ENCODE results near the gene ITGA3. TPM values are rescaled to one million over a fixed set of nuclear protein-coding genes. Genes with fewer than 3 reads are reported as not detected.

ITGA3 gene
- total RNA-seq, 2 experiments from 2014 or later = 6.9 to 14.0 TPM

DNA sequence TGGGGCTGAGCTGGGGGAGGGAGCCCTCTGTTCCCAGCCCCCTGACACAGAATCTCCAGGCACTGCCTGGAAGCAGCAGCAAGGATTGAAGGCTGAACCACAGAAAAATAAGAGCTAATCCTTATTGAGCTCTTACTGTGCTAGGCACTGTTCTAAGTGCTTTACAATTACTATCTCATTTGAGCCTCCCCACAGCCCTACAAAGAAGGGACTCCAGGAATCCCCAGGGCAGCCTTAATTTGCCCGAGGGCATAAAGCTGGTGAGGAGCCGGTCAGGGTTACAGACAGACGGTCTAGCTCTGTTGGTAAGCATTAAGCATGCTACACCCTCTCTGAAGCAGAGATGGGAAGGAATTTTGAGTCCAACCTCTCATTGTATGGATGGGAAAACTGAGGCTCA, 67.0 kb downstream of the ITGA3 start:
- DNase-seq (no peak), ATAC-seq (ENCODE audit: low read depth) (no peak)
- H3K27ac Mint-ChIP-seq = no peak overlapping the region
- H3K9me3 Mint-ChIP-seq = no peaks in the 10 kb centered on the region
- no peak overlapping the region for H3K4me3 Mint-ChIP-seq
- POLR2A ChIA-PET = no interaction called here
- peaks cover 7% of the 10 kb centered on the region for H3K4me1 Mint-ChIP-seq
- H3K27me3 Mint-ChIP-seq = peaks cover 43% of the 10 kb centered on the region
- no peaks in the 10 kb centered on the region for H3K36me3 Mint-ChIP-seq

GRCh38 chr17:50123649-50124349, 67.9 kb downstream of the ITGA3 start:
- H3K4me1 Mint-ChIP-seq = peaks cover 12% of the 10 kb centered on the region
- H3K36me3 Mint-ChIP-seq = no peaks in the 10 kb centered on the region
- no peaks in the 10 kb centered on the region for H3K9me3 Mint-ChIP-seq
- H3K27me3 Mint-ChIP-seq = peaks cover 45% of the 10 kb centered on the region
- no peak overlapping the region for H3K27ac Mint-ChIP-seq
- ATAC-seq (ENCODE audit: low read depth) = peak; percentile 20
- no peak for DNase-seq
- POLR2A ChIA-PET = interaction anchor here (0.5 kb wide), 1 partner anchor 76 kb away, joined by 3 read pairs; no protein-coding TSS in a partner anchor
- H3K4me3 Mint-ChIP-seq = no peak overlapping the region

- POLR2A ChIA-PET = no interaction called here
- ATAC-seq (ENCODE audit: low read depth) (no peak), DNase-seq (no peak)
- peaks cover 39% of the 10 kb centered on the region for H3K27me3 Mint-ChIP-seq
- no peaks in the 10 kb centered on the region for H3K36me3 Mint-ChIP-seq
- H3K9me3 Mint-ChIP-seq = no peaks in the 10 kb centered on the region
- H3K27ac Mint-ChIP-seq = no peak overlapping the region
- H3K4me3 Mint-ChIP-seq = no peak overlapping the region
- peaks cover 13% of the 10 kb centered on the region for H3K4me1 Mint-ChIP-seq
Measured at GRCh38 chr17:50125420-50125997, 69.6 kb downstream of the ITGA3 start.

DNA sequence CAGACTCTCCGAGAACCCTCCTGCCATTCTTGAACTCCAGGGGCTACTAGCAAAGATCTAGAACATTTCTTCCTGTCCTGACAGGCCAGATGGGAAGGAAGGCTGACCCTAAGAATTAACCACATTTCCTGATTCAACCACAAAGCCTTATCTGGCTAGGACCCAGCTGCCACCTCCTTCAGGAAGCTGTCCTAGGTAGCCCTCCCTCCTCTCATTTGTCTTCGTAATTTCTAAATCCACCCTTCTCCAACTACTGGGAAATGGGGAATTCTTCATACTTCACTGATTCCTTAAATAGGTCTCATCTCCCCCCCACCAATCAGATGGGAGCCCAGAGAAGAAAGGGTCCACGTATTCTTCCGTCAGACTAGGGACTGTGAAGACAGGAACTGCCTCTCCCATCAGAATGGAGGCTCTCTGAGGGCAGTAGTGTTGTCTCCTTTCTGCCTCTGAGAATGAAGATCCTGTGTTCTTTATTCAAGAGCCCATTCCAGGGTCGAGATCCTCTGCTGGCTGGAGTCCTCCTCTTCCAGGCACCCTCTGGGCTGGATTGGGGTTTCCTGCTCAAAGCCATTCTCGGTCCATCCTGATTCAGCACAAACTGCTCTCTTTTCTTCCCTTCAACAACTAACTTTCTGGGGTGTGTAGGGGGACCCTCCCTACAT, 71.9 kb downstream of the ITGA3 start:
- no peak overlapping the region for H3K27ac Mint-ChIP-seq
- DNase-seq (no peak), ATAC-seq (ENCODE audit: low read depth) (no peak)
- H3K9me3 Mint-ChIP-seq = no peaks in the 10 kb centered on the region
- H3K4me3 Mint-ChIP-seq = no peak overlapping the region
- POLR2A ChIA-PET = no interaction called here
- peaks cover 32% of the 10 kb centered on the region for H3K27me3 Mint-ChIP-seq
- peaks cover 26% of the 10 kb centered on the region for H3K4me1 Mint-ChIP-seq
- peaks cover 1% of the 10 kb centered on the region for H3K36me3 Mint-ChIP-seq

- peaks cover 26% of the 10 kb centered on the region for H3K4me1 Mint-ChIP-seq
- H3K4me3 Mint-ChIP-seq = peak overlapping the region; percentile 60
- no peak for DNase-seq
- peaks cover 1% of the 10 kb centered on the region for H3K36me3 Mint-ChIP-seq
- ATAC-seq (ENCODE audit: low read depth) = no peak
- H3K27ac Mint-ChIP-seq = peak overlapping the region; percentile 72
- no peaks in the 10 kb centered on the region for H3K9me3 Mint-ChIP-seq
- H3K27me3 Mint-ChIP-seq = peaks cover 32% of the 10 kb centered on the region
- POLR2A ChIA-PET = no interaction called here
Measured at GRCh38 chr17:50128441-50129352, 72.8 kb downstream of the ITGA3 start.

- peaks cover 1% of the 10 kb centered on the region for H3K36me3 Mint-ChIP-seq
- POLR2A ChIA-PET = interaction anchor here (1.3 kb wide), 1 partner anchor 11 kb away, joined by 3 read pairs; no protein-coding TSS in a partner anchor
- peak overlapping the region; percentile 80 for H3K4me3 Mint-ChIP-seq
- peaks cover 32% of the 10 kb centered on the region for H3K27me3 Mint-ChIP-seq
- DNase-seq = no peak
- no peak for ATAC-seq (ENCODE audit: low read depth)
- peaks cover 26% of the 10 kb centered on the region for H3K4me1 Mint-ChIP-seq
- no peaks in the 10 kb centered on the region for H3K9me3 Mint-ChIP-seq
- no peak overlapping the region for H3K27ac Mint-ChIP-seq
Measured at GRCh38 chr17:50129353-50129727, 73.4 kb downstream of the ITGA3 start.

DNA sequence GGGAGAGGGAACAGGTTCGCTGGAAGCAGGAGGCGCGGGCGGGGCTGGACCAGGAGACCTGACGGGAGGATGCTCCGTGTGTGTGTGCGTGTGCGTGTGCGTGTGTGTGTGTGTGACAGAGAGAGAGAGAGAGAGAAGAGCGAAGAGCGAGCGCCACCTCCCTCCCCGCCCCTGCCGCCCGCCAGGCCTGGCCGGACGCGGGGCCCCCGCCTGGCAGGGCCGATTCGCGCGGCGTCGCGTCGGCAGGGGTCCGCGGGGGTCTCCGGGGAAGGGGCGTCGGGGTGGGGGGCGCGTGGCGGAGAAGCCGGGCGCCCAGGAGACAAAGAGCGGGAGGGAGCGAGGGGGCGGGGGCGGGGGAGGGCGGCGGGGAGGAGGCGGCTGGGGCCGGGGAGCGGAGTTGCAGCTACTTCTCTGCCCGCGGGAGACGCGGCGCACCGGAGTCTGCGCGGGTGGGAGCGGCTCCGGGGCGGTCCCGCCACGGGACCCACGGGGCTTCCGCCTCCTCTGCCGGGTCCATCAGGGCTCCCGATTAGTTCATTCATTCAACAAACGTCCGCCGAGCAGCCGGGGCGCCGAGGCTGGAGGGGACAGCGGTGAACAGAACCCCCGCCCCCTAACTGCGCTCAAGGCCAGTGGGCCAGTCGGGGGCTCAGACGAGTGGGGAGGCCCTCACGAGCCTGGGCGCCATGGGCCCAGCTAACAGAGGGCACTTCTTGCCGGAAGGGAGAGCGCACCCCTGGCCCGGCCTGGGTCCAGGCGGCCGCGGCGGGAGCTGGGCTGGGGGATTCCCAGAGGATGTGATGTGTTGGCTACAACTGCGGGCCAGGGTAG, 74.0 kb downstream of the ITGA3 start, which contains the start of gene SAMD14:
TSS of gene SAMD14 (minus strand) at position 433 of the 831 bp plus-strand sequence. CDS start 5,201 bp downstream, outside the sequence.
- Mint-ChIP-seq H3K9me3 (no peaks in the 10 kb centered on the region), H3K36me3 (peaks cover 1% of the 10 kb centered on the region), H3K27me3 (peaks cover 32% of the 10 kb centered on the region), H3K27ac (no peak within 1 kb of the TSS), H3K4me1 (peaks cover 26% of the 10 kb centered on the region), H3K4me3 (peak within 1 kb of the TSS; percentile 80)
- DNase-seq (peak; percentile 61), ATAC-seq (ENCODE audit: low read depth) (peak; percentile 66)
- POLR2A ChIA-PET = interaction anchor here (0.5 to 1.3 kb wide), 3 partner anchors 11 to 785 kb away, joined by 3 to 4 read pairs (median 3); no protein-coding TSS in a partner anchor

DNA sequence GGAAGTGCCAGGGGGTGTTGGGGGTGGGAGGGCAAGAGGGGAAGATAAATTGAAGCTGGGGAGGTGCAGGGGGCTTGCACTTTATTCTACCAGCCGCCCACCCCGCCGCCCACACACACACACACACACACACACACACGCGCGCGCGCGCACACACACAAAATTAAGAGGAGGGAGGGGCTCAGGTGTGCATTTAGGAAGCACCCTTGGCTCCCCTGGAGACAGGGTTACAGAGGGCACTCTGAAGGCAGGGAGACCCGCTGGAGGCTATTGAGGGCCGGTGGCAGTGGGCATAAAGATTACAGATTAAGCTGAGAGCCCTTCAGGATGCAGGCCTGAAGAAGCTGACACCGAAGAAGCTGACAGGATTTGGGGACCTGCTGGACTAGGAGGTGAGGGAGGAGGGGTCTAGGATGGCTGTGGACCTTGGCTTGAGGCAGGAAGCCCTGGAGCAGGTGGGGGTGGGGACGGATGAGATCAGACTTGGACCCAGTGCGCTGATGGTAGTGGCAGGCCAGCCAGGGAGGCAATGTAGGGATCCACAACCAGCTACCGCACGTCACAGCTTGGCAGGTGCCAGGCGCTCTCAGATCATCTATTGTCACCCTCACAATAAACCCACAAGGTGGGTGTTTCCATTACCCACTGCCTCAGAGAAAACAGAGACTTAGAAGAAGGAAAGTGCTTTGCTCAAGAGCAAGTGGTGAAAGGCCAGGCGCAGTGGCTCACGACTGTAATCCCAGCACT, 74.8 kb downstream of the ITGA3 start:
- H3K4me1 Mint-ChIP-seq = peaks cover 26% of the 10 kb centered on the region
- DNase-seq (no peak), ATAC-seq (ENCODE audit: low read depth) (no peak)
- H3K27ac Mint-ChIP-seq = no peak overlapping the region
- H3K9me3 Mint-ChIP-seq = no peaks in the 10 kb centered on the region
- POLR2A ChIA-PET = interaction anchor here (0.5 to 1.3 kb wide), 5 partner anchors 10 to 786 kb away, joined by 3 to 4 read pairs (median 3); no protein-coding TSS in a partner anchor
- peak overlapping the region; percentile 52 for H3K4me3 Mint-ChIP-seq
- peaks cover 1% of the 10 kb centered on the region for H3K36me3 Mint-ChIP-seq
- peaks cover 28% of the 10 kb centered on the region for H3K27me3 Mint-ChIP-seq

DNA sequence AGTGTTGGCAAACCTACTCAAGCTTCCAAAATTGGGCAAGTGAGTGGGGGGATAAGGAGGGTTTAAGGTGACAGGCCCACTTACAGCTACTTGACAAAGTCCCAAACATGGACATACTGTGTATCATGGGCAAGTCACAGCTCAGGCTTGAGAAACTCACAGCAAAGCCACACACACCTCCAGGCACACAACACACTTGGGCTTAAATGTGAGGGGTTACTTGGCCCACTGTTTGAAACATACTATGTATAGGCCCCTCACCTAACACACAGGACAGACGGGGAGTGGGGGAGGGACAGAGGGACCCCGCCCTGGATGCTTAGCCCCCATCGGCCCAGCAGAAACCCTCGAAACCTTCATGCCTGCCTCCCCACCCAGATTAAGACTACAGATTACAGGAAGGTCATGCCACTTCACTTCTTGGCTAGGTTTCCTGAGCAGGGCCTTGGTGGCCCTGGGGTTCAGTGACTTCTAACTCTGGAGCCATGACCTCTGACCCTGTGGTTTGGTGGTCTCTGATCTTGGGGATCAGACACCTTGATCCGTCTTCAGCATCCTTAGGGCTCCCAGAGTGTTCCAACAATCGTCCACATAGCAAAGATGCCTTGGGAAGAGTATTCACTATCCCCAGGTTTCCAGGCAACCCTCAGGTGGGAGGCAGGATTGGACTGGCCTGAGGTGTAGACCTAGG, 76.3 kb downstream of the ITGA3 start:
- ATAC-seq (ENCODE audit: low read depth) (no peak), DNase-seq (no peak)
- H3K27ac Mint-ChIP-seq = peak overlapping the region; percentile 19
- H3K36me3 Mint-ChIP-seq = peaks cover 10% of the 10 kb centered on the region
- peaks cover 24% of the 10 kb centered on the region for H3K27me3 Mint-ChIP-seq
- POLR2A ChIA-PET = interaction anchor here (0.9 to 1.3 kb wide), 3 partner anchors 9 to 20 kb away, joined by 3 to 5 read pairs (median 3); no protein-coding TSS in a partner anchor
- no peaks in the 10 kb centered on the region for H3K9me3 Mint-ChIP-seq
- peaks cover 29% of the 10 kb centered on the region for H3K4me1 Mint-ChIP-seq
- no peak overlapping the region for H3K4me3 Mint-ChIP-seq

- DNase-seq = no peak
- no peak for ATAC-seq (ENCODE audit: low read depth)
- Mint-ChIP-seq H3K36me3 (peaks cover 19% of the 10 kb centered on the region), H3K4me3 (no peak overlapping the region), H3K4me1 (peaks cover 24% of the 10 kb centered on the region), H3K27ac (no peak overlapping the region), H3K27me3 (peaks cover 17% of the 10 kb centered on the region), H3K9me3 (no peaks in the 10 kb centered on the region)
- POLR2A ChIA-PET = interaction anchor here (0.9 to 1.3 kb wide), 2 partner anchors 8 to 20 kb away, joined by 3 to 5 read pairs; no protein-coding TSS in a partner anchor
Measured at GRCh38 chr17:50133028-50133768, 77.3 kb downstream of the ITGA3 start.

DNA sequence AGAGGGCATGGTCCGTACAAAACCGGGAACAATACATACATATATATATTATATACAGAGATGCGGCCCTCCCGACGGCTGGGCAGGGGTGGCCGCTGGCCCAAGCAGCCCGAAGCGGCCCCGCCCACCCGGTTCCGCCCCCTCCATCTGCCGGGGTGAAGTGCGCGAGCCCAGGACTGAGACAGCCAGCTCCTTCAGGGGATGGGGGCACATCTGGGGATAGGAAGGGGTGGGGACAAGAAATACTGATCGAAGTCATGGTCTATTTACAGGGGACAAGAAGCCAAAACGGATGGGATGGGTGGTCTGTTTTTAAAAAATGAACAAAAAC, 77.8 kb downstream of the ITGA3 start:
- Mint-ChIP-seq H3K4me1 (peaks cover 20% of the 10 kb centered on the region), H3K36me3 (peaks cover 24% of the 10 kb centered on the region), H3K9me3 (no peaks in the 10 kb centered on the region), H3K27ac (no peak overlapping the region), H3K4me3 (no peak overlapping the region), H3K27me3 (peaks cover 13% of the 10 kb centered on the region)
- no peak for DNase-seq
- POLR2A ChIA-PET = no interaction called here
- no peak for ATAC-seq (ENCODE audit: low read depth)
